Measurements from ENCODE around the gene WDR36.

DNA sequence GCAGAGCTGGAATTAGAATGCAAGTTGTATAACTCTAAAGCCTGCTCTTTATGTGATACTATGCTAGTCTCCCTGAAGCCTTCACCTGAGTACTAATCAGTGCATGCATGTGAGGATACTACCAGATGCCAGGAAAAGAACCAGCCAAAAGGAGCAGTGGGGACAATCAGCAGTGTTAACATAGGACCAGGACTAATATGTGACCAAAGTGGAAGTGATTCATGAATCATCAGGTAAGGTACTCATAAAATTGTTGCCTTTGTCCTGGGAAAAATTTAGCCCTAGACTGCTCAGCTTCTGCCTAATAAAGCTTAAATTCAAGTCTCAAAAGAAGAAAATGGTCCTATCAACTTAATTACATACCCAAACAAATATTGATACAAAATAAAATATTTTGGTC is 34.1 kb upstream of the WDR36 start:
- TF ChIP-seq, protein P1, sequence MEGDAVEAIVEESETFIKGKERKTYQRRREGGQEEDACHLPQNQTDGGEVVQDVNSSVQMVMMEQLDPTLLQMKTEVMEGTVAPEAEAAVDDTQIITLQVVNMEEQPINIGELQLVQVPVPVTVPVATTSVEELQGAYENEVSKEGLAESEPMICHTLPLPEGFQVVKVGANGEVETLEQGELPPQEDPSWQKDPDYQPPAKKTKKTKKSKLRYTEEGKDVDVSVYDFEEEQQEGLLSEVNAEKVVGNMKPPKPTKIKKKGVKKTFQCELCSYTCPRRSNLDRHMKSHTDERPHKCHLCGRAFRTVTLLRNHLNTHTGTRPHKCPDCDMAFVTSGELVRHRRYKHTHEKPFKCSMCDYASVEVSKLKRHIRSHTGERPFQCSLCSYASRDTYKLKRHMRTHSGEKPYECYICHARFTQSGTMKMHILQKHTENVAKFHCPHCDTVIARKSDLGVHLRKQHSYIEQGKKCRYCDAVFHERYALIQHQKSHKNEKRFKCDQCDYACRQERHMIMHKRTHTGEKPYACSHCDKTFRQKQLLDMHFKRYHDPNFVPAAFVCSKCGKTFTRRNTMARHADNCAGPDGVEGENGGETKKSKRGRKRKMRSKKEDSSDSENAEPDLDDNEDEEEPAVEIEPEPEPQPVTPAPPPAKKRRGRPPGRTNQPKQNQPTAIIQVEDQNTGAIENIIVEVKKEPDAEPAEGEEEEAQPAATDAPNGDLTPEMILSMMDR (conservative IDR thresholded peaks at IDR 0.05; ENCODE audit: low read length): no peak
- no peak for TF ChIP-seq EZH2phosphoT487 (IDR thresholded peaks at IDR 0.05; ENCODE audit: borderline replicate concordance)

Data from Loucy (cell line).